Activated T-cell treated with anti-CD3 and anti-CD28 coated beads, Interleukin-2, amount 50 U/mL, for 48 hours (primary cell): ENCODE results near the gene SETD7.
"Not testable (repeated sequence)": the region's sequence is repeated elsewhere in the genome, so short reads cannot be mapped to it uniquely, and the experiment has no call there.

Experiments
- DNase-seq, 2 experiments: peaks; one replicate each; pipeline ENCODE4 v3.0.0-alpha.2; 2020

Gene SETD7

GRCh38 chr4:139508581-139509237 lies 47.3 kb downstream of the SETD7 start:
- DNase-seq: no peak

DNA sequence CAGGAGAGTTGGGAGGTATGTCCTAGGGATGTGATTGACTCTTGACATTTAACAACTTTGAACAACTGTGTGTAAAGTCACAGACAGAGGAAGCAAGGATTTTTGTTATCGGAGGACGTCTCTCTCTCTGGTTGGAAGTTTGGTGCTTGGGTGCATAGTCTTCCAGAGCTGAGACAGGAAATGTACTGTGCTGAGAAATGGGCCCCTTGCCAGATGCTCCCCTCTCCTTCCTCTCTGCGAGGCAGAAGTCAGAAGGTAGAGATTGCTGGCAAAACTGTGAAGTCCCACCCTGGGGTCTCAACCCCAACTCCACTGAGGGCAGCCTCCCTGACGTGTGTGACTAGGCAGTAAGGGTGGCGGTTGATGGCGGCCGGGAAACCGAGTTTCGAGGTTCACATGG lies 49.2 kb downstream of the SETD7 start:
- DNase-seq: no peak

- no peak for DNase-seq
Measured at GRCh38 chr4:139503622-139504166, 52.3 kb downstream of the SETD7 start.

DNA sequence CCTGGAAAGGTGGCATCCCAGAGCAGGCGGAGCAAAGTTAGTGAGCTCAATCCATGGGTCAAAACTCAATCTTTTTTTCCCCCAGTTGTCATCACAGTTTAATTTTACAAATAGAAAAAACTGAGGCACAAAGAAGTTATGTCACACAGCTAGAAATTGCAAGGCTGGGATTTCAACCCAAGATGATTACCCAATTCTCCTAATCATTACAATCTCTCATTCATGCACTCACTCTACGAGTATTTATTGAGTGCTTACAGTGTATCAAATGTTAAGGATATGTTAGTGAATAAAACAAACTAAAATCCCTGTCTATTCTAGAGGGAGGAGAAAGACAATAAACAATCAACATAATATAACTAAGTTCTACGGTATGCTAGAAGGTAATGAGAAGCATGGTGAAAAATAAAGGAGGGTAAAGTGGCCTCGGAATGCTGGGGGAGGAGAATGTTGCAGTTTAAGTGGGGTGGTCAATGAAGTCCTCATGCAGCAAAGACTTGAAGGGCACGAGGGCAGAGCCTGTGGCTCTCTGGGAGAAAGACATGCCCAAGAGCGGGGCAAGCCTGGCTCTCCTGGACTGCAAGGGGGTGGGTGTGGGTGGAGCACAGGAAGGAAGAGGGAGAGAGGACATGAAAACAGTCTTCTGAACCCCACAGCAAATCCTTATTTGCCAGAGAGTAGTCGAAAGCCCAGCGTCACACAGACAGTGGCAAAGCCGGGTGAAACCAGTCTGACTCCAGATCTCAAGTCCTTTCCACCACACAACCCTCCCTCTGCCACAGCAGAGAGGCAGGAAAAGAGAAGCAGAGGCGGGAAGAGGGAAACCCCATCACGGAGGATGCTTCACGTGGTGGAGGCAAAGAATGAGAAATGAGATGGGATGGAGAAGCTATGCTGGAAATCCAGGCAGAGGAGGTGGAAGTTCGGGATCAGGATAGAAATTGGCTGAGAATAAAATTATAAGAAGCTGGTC lies 53.8 kb downstream of the SETD7 start:
- DNase-seq: no peak

- DNase-seq: no peak
Measured at GRCh38 chr4:139501527-139501926, 54.5 kb downstream of the SETD7 start.

GRCh38 chr4:139501117-139501516 lies 54.9 kb downstream of the SETD7 start:
- DNase-seq: no peak

GRCh38 chr4:139499186-139499585 lies 56.8 kb downstream of the SETD7 start:
- no peak for DNase-seq

GRCh38 chr4:139493176-139493575 lies 62.8 kb downstream of the SETD7 start:
- no peak for DNase-seq

GRCh38 chr4:139492429-139492828 lies 63.6 kb downstream of the SETD7 start:
- no peak for DNase-seq

DNA sequence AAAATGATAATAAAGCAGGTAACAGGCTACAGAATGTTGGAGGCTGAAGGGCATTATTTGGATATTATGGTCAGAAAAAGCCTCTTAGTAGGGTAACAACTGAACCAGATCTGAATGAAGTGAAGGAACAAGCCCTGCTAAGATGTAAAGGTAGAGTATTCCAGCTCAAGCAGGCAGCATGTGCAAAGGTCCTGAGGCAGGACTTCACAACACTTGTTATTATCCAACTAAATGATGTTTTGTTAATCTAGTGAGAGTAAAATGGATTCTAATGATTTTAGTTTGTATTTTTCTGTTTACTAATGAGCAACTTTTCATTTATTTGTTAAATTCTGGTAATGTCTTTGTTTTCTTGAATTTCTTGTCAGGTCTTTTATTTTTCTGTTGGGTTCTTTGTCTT lies 66.4 kb downstream of the SETD7 start:
- DNase-seq: no peak

DNA sequence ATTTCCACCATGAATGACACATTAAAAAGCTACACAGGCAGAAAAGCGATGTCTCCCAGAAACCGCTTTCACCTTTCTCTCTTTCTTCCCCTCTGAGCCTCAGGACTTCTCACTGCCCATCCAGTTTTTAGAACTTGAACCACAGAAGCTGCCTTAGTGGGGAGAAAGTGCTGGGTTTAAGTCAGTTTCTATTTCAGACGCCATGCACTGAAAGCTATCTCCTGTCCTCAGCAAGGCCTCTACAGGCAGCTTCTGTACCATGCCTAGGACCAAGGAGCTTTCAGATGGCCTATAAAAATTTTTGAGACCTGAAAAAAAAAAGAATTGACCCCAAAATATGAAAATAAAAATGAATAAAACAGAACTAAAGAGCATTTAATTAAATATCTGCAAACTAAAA lies 67.6 kb downstream of the SETD7 start:
- DNase-seq: no peak

DNA sequence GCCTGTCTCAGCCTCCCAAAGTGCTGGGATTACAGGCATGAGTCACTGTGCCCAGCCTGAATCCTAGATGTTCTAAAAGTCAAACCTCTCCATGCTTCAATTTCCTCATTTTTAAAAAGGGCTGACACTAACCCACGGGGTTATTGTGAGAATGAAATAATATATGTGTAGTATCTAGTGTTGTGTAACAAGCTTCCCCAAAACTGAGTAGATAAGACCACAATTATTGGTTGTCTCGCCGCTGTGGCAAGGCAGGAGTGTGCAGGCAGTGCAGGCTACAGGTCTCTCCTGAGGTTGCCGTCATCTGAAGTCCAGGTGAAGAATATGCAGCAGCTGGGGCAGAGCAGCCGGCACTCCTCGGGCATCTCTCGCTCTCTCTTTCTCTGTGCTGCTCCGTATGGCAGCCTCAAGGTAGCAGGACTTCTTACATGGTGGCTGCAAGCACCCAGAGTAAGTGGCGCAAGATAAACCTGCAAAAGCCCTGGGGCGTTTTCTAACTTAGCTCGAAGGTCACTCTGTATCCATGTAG lies 71.2 kb downstream of the SETD7 start:
- DNase-seq: no peak

DNA sequence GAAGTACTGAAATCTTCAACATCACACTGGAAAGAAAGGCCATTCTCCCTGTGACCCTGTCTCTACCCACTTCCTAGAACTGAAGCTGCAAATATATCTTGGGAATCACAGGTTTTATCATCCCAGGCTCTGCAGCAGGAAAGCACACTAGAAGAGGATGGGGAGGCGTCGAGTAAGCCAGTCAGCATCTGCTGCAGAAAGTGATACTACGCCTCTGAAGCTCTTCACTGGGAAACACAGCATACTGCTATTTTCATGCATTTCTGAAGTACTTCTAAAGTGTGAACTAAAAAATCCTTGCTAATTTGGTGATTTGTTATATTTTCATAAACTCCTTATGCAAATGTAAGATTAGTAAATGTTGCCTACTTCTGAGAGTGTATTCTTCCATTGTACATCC lies 73.0 kb downstream of the SETD7 start:
- no peak for DNase-seq

DNA sequence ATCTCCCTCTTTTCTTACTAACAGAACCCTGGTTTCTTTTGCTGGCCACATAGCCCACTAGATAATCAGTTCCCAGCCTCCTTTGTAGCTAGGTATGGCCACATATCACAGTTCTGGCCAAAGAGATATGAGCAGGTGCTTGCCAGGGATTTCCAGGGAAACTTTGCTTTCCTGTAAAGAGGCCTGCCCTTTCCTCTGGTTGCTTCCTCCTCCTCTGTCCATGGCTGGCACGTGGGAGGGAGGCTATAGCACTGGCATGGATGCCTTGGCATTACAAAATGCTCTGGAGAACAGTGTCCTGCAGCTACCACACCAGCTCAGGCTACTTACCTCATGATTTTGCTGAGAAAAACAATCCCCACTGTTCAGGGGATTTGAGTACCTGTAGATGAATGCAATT lies 74.6 kb downstream of the SETD7 start:
- no peak for DNase-seq

DNA sequence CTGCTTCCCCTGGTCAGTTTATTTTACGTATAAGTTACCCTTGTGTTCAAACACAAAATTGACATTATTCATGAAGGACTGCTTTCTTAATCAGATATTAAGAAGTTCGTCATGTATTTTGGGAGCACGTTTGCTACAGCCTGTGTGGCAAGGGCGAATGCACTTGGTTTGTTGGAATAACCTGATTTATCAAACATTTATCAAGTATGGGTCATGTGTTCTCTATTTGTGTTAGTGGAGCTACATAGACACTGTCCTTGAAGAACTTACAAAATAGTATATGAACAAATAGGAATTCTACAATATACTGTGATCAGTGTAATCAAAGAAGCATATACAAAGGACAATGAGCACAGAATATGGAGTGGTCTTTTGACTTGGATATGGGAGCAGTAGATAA lies 79.7 kb downstream of the SETD7 start:
- DNase-seq: no peak

- DNase-seq: no peak
Measured at GRCh38 chr4:139472852-139473251, 83.2 kb downstream of the SETD7 start.

DNA sequence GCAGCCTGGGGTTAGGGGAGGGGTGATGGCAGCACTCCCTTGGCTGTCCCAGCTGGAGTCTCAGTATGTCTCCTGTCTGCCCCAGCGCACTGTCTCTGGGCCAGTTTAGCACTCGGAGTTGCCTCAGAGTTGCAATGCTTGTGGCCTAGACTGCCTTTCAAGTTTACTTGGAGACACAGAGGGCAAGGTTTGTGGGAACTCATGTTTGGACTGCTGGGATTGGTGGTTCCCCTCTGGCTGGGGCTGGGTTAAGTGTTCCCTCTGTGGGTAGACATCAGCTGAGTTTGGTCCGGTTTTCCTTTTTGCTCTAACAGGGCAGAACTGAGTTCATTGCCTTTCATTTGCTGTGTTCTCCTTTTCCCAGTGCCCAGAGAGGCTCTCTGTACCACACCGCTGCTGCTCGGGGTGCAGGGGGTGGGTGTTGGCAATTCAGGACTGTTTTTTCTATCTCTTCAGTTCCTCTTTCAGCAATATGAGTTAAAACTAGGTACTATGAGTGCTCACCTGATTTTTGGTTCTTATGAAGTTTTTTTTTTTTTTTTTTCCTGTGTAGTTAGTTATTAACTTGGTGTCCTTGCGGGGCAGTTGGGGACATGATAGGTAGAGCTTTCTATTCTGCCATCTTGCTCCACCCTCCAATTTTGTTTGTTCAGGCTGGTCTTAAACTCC lies 84.9 kb downstream of the SETD7 start:
- no peak for DNase-seq

- no peak for DNase-seq
Measured at GRCh38 chr4:139470295-139470694, 85.7 kb downstream of the SETD7 start.

DNA sequence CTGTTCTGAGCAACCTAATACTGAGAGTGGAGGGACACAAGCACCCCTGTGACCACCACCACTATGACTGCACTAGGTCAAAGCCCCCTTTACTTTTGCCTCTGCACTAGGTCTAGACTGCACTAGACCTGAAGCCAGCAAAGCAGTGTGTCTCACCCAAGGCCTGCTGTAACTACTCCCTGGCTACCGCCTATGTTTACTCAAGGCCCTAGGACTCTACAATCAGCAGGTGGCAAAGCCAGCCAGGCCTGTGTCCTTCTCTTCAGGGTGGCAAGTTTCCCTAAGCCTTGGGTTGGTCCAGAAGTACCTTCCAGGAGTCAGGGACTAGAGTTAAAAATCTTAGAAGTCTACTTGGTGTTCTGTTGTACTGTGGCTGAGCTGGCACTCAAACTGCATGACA lies 86.2 kb downstream of the SETD7 start:
- no peak for DNase-seq

- DNase-seq: no peak
Measured at GRCh38 chr4:139469216-139469615, 86.8 kb downstream of the SETD7 start.

DNA sequence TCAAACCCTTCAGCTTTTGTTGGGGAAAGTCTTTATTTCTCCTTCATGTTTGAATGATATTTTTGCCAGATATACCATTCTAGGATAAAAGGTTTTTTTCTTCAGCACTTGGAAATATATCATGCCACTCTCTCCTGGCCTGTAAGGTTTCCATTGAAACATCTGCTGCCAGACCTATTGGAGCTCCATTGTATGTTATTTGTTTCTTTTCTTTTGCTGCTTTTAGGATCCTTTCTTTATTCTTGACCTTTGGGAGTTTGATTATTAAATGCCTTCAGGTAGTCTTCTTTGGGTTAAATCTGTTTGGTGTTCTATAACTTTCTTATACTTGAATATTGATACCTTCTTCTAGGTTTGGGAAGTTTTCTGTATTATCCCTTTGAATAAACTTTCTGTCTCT lies 87.3 kb downstream of the SETD7 start:
- not testable (repeated sequence) for DNase-seq

- DNase-seq: no peak
Measured at GRCh38 chr4:139465922-139466321, 90.1 kb downstream of the SETD7 start.

- not testable (repeated sequence) for DNase-seq
Measured at GRCh38 chr4:139464512-139464911, 91.5 kb downstream of the SETD7 start.
